Sigmoid colon (tissue), 7 donors: ENCODE measurements around the gene OXCT1. TPM values are rescaled to one million over a fixed set of nuclear protein-coding genes. Genes with fewer than 3 reads are reported as not detected.

Source experiments
- DNase-seq: peaks from one replicate; pipeline ENCODE4 v3.0.0-alpha.2; 2019
- H3K27ac ChIP-seq, 4 donors: fragments of 200-600 bp; sonication (generic); one replicate each; pipeline ENCODE4 v1.5.1; 2016 to 2019; ENCODE audit warnings: mild to moderate bottlenecking in 1 of 4
- H3K27me3 ChIP-seq, 3 donors: fragments of 200-600 bp; sonication (generic); one replicate each; pipeline ENCODE4 v1.5.1; 2019; ENCODE audit warnings: mild to moderate bottlenecking in 1 of 3
- H3K36me3 ChIP-seq, 4 donors: fragments of 200-600 bp; sonication (generic); one replicate each; pipeline ENCODE4 v1.5.1; 2016 to 2019
- H3K4me1 ChIP-seq, 4 donors: fragments of 200-600 bp; sonication (generic); one replicate each; pipeline ENCODE4 v1.5.1; 2017 to 2019
- H3K4me3 ChIP-seq, 4 donors: fragments of 200-600 bp; sonication (generic); one replicate each; pipeline ENCODE4 v1.5.1; 2017 to 2019; ENCODE audit warnings: mild to moderate bottlenecking in 2 of 4, moderate library complexity in 1 of 4
- H3K9me3 ChIP-seq, 4 donors: fragments of 200-600 bp in 3 of 4; sonication (generic) in 3 of 4; one replicate each; pipeline versions ENCODE4 v1.5.1 to v1.6.1; 2013 to 2019
- CTCF ChIP-seq, 4 experiments: fragments of 450-650 bp in 3 of 4; fragments of 200-600 bp in 1 of 4; IDR thresholded peaks; one replicate each; pipeline ENCODE4 v1.5.1; 2016 to 2019; ENCODE audit warnings: antibody characterized with exemption in 4 of 4, mild to moderate bottlenecking in 3 of 4, moderate library complexity in 2 of 4
- EP300 ChIP-seq, 4 donors: sonication (generic); formaldehyde crosslinking; IDR thresholded peaks; one replicate each; pipeline ENCODE4 v1.6.1; 2017; ENCODE audit warnings: antibody characterized with exemption in 4 of 4
- POLR2A ChIP-seq, 2 donors: fragments of 450-650 bp; IDR thresholded peaks; one replicate each; pipeline ENCODE4 v1.6.1; 2016; ENCODE audit warnings: antibody characterized with exemption in 2 of 2, mild to moderate bottlenecking in 2 of 2, moderate library complexity in 2 of 2
- POLR2AphosphoS5 ChIP-seq, 4 donors: sonication (generic); formaldehyde crosslinking; IDR thresholded peaks; one replicate each; pipeline ENCODE4 v1.6.1; 2017; ENCODE audit warnings: antibody characterized with exemption in 4 of 4
- WGBS, 2 donors: extraction: QIAGEN DNeasy Blood & Tissue Kit; methylation state at CpG; one replicate each; pipeline ENCODE4 v1.1.7; 2013; 5-methylcytosine and 5-hydroxymethylcytosine counted together
- intact Hi-C: fragments of 100-400 bp; cut with DNase I; formaldehyde crosslinking; loops from one replicate; pipeline ENCODE4 v1.15.1; 2023
- polyA plus RNA-seq, 3 donors: library from polyadenylated mRNA; stranded (reverse); fragments of 200-250 nt; gene quantifications; one replicate each; pipeline ENCODE4 v1.2.3, GENCODE V29; 2013
- total RNA-seq, 4 donors: library from RNA; depleted of rRNA; stranded (reverse); fragments of >200 nt; gene quantifications; one replicate each; pipeline ENCODE4 v1.1.0, GENCODE V29; 2016
- donor health status: healthy with polysubstance abuse.
- donor health status: Bipolar disorder and iron deficiency.
- donor health status: healthy.

Gene OXCT1
- total and polyA plus RNA-seq, 7 donors, result 6.6 to 35.0 (median 26.1) TPM

DNA sequence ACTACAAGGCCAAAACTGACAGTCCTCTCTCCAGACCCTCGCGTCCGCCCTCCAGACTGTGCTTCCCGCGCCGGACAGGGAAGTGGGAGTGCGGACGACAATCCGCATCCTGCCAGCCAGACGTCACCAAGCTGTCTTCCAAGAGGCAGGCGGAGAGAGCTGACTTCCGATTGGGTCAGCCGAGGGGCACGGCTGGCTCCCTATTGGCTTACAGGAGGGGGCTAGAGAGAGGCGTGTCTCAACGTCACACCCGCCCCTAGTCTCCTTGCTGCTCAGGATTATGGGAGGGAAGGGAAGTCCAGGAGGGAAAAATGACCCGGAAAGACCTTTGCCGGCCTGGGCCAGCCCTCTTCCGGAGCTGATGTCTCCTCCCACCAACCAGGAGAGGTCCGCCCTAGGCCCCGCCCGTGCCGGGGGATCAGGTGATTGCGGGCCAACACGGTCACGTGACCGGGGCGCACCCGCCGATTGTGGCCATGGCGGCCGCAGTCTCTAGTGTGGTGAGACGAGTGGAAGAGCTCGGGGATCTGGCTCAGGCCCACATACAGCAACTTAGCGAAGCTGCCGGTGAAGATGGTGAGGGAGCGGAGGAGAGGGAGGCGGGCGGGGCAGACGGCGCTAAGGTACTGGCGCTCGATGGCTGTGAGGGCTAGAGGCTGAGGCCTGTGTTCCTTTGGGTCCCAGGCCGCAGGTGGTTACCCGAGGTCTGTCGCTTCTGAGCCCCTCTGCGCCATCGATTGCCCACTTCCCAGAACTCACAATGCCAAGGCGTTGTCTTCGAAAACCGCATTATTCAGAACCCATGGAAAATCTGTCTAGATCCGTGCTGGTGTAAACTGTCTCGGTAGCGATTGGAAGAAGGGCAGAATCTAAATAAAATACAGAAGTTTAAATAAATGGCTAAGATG lies 33.9 kb upstream of the OXCT1 start, which contains the start of gene RIMOC1:
Gene RIMOC1, plus strand, starts transcription at position 453 of the 908 bp plus-strand sequence. Its CDS starts 24 bp downstream, at position 477.
- no peaks in the 10 kb centered on the region for H3K9me3 ChIP-seq
- peaks cover 0 to 47% (median 18%) of the 10 kb centered on the region in 4 donors for H3K4me1 ChIP-seq
- H3K27ac ChIP-seq, result peak within 1 kb of the TSS; percentile 86 to 95 (median 92)
- peaks cover 0 to 20% (median 7%) of the 10 kb centered on the region in 4 donors for H3K36me3 ChIP-seq
- intact Hi-C loops, result loop anchor here (1.0 to 10.0 kb wide), 3 partner anchors 21 to 1221 kb away; partner anchors contain the start of genes FBXO4 and ZNF131
- WGBS, 2 donors, result 0% methylated on average over 55 of the region's 55 CpGs
- peak; percentile 100 for DNase-seq
- TF ChIP-seq POLR2AphosphoS5 (IDR thresholded peaks at IDR 0.05) (peak; percentile 93 to 98 (median 96)), POLR2A (IDR thresholded peaks at IDR 0.05) (peak; percentile 87 to 90), EP300 (IDR thresholded peaks at IDR 0.05) (peak in 2 of 4 donors; percentile 51 to 65), CTCF (IDR thresholded peaks at IDR 0.05) (no peak)
- no peaks in the 10 kb centered on the region for H3K27me3 ChIP-seq
- H3K4me3 ChIP-seq, result peak within 1 kb of the TSS; percentile 56 to 81 (median 77)

DNA sequence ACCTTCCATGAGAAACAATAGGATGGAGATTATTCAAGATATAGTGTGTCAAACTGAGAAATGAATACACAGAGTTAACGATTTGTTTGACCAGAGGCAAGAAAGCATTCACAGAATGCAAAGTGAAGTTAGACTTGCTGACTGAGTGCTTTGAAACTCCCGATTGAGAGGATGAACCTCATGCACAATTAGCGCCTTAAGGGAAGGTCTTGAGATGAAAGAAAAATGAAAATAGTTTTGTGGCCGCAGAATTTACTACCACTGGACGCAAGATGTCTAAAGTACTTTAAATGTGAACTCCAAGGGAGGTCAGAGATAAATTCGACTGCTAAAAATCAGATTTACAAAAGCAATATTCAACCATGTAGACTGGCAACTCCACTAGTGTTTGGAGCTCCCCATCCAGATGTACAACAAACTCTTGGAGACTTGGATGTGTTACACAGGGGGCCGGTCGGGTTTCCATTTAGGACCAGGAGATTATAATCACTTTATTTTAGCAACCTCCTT lies 33.2 kb upstream of the OXCT1 start:
- intact Hi-C loops, result loop anchor here (10.0 kb wide), 1 partner anchor 1221 kb away; the partner anchor contains the start of gene ZNF131
- TF ChIP-seq EP300 (IDR thresholded peaks at IDR 0.05), result no peak
- no peak for TF ChIP-seq POLR2AphosphoS5 (IDR thresholded peaks at IDR 0.05)
- TF ChIP-seq CTCF (IDR thresholded peaks at IDR 0.05), result no peak
- TF ChIP-seq POLR2A (IDR thresholded peaks at IDR 0.05), result no peak
- no peaks in the 10 kb centered on the region for H3K9me3 ChIP-seq
- peak overlapping the region; percentile 41 to 81 (median 67) for H3K4me3 ChIP-seq
- H3K36me3 ChIP-seq, result peaks cover 0 to 13% (median 2%) of the 10 kb centered on the region in 4 donors
- 42 to 44% methylated on average over 8 of the region's 8 CpGs for WGBS, 2 donors
- DNase-seq, result no peak
- H3K4me1 ChIP-seq, result peaks cover 0 to 41% (median 17%) of the 10 kb centered on the region in 4 donors
- no peaks in the 10 kb centered on the region for H3K27me3 ChIP-seq
- H3K27ac ChIP-seq, result peak overlapping the region; percentile 86 to 95 (median 92)

- no peak overlapping the region for H3K4me3 ChIP-seq
- no peaks in the 10 kb centered on the region for H3K9me3 ChIP-seq
- no peaks in the 10 kb centered on the region for H3K36me3 ChIP-seq
- no peaks in the 10 kb centered on the region for H3K27me3 ChIP-seq
- H3K27ac ChIP-seq, result no peak overlapping the region
- no peak for DNase-seq
- intact Hi-C loops, result no loop called here
- WGBS, 2 donors, result 36 to 50% methylated on average over 2 of the region's 2 CpGs
- H3K4me1 ChIP-seq, result no peaks in the 10 kb centered on the region
- TF ChIP-seq EP300 (IDR thresholded peaks at IDR 0.05) (no peak), POLR2A (IDR thresholded peaks at IDR 0.05) (no peak), POLR2AphosphoS5 (IDR thresholded peaks at IDR 0.05) (no peak), CTCF (IDR thresholded peaks at IDR 0.05) (no peak)
Observed at GRCh38 chr5:41896230-41896629, 26.0 kb upstream of the OXCT1 start.

- intact Hi-C loops, result no loop called here
- H3K36me3 ChIP-seq, result no peaks in the 10 kb centered on the region
- no peaks in the 10 kb centered on the region for H3K9me3 ChIP-seq
- DNase-seq, result no peak
- 75 to 83% methylated on average over 3 of the region's 3 CpGs for WGBS, 2 donors
- no peak overlapping the region for H3K4me3 ChIP-seq
- TF ChIP-seq POLR2AphosphoS5 (IDR thresholded peaks at IDR 0.05) (no peak), POLR2A (IDR thresholded peaks at IDR 0.05) (no peak), CTCF (IDR thresholded peaks at IDR 0.05) (no peak), EP300 (IDR thresholded peaks at IDR 0.05) (no peak)
- H3K4me1 ChIP-seq, result no peaks in the 10 kb centered on the region
- H3K27ac ChIP-seq, result no peak overlapping the region
- no peaks in the 10 kb centered on the region for H3K27me3 ChIP-seq
Observed at GRCh38 chr5:41893074-41893851, 23.0 kb upstream of the OXCT1 start.
